ENCODE data around the gene FBXO10.
A peak's percentile ranks its signal among the peaks of the same experiment; 100 is the strongest.

FBXO10 gene

GRCh38 chr9:37624073-37624472 is 47.9 kb upstream of the FBXO10 start:
- no peak overlapping the region for H3K4me2 ChIP-seq (ENCODE audit: low read depth, low read length, poor library complexity, severe bottlenecking)

GRCh38 chr9:37623267-37623666 is 47.1 kb upstream of the FBXO10 start:
- no peaks in the 10 kb centered on the region for H3K36me3 ChIP-seq (ENCODE audit: insufficient read depth, low read length)
- no peaks in the 10 kb centered on the region for H4K20me1 ChIP-seq (ENCODE audit: insufficient read depth, low read length, poor library complexity, severe bottlenecking)
- no peaks in the 10 kb centered on the region for H3K9me2 ChIP-seq (replicated peaks; ENCODE audit: low read depth, low read length)
- no peak overlapping the region for H2AFZ ChIP-seq (ENCODE audit: low read length)
- H3K4me2 ChIP-seq (ENCODE audit: low read depth, low read length, poor library complexity, severe bottlenecking): no peak overlapping the region
- H3K9me3 ChIP-seq (ENCODE audit: insufficient read depth, low read depth, low read length): no peaks in the 10 kb centered on the region
- no peaks in the 10 kb centered on the region for H3K79me2 ChIP-seq (ENCODE audit: insufficient read depth, low read length)
- H3K4me1 ChIP-seq (ENCODE audit: insufficient read depth, low read length, poor library complexity, severe bottlenecking): no peaks in the 10 kb centered on the region
- no peak overlapping the region for H3K4me3 ChIP-seq (ENCODE audit: low read length, poor library complexity, severe bottlenecking)
- no peaks in the 10 kb centered on the region for H3K27me3 ChIP-seq (ENCODE audit: insufficient read depth, low read length, poor library complexity, severe bottlenecking)
- 0 out of 2 replicates have a peak, but pooled peaks have one; percentile 22 for TF ChIP-seq CTCF (conservative IDR thresholded peaks at IDR 0.05; ENCODE audit: low read length)
- no peak for TF ChIP-seq EZH2phosphoT487 (IDR thresholded peaks at IDR 0.05; ENCODE audit: borderline replicate concordance)
- H3F3A ChIP-seq (ENCODE audit: low read depth): no peaks in the 10 kb centered on the region
- H3K9ac ChIP-seq (ENCODE audit: low read depth, low read length, poor library complexity, severe bottlenecking): no peak overlapping the region

More at GRCh38 chr9:37624073-37624472, 47.9 kb upstream of the FBXO10 start:
- Histone ChIP-seq H4K20me1 (ENCODE audit: insufficient read depth, low read length, poor library complexity, severe bottlenecking) (no peaks in the 10 kb centered on the region), H3K9ac (ENCODE audit: low read depth, low read length, poor library complexity, severe bottlenecking) (no peak overlapping the region), H3K27me3 (ENCODE audit: insufficient read depth, low read length, poor library complexity, severe bottlenecking) (no peaks in the 10 kb centered on the region), H3F3A (ENCODE audit: low read depth) (no peaks in the 10 kb centered on the region), H3K4me3 (ENCODE audit: low read length, poor library complexity, severe bottlenecking) (no peak overlapping the region), H3K36me3 (ENCODE audit: insufficient read depth, low read length) (no peaks in the 10 kb centered on the region), H3K4me1 (ENCODE audit: insufficient read depth, low read length, poor library complexity, severe bottlenecking) (no peaks in the 10 kb centered on the region), H3K9me3 (ENCODE audit: insufficient read depth, low read depth, low read length) (no peaks in the 10 kb centered on the region), H3K79me2 (ENCODE audit: insufficient read depth, low read length) (no peaks in the 10 kb centered on the region), H3K9me2 (replicated peaks; ENCODE audit: low read depth, low read length) (no peaks in the 10 kb centered on the region), H2AFZ (ENCODE audit: low read length) (no peak overlapping the region)
- no peak for TF ChIP-seq CTCF (conservative IDR thresholded peaks at IDR 0.05; ENCODE audit: low read length)
- TF ChIP-seq EZH2phosphoT487 (IDR thresholded peaks at IDR 0.05; ENCODE audit: borderline replicate concordance): no peak

- Histone ChIP-seq H3K4me2 (ENCODE audit: low read depth, low read length, poor library complexity, severe bottlenecking) (no peak overlapping the region), H4K20me1 (ENCODE audit: insufficient read depth, low read length, poor library complexity, severe bottlenecking) (no peaks in the 10 kb centered on the region), H3K9ac (ENCODE audit: low read depth, low read length, poor library complexity, severe bottlenecking) (no peak overlapping the region), H3K4me3 (ENCODE audit: low read length, poor library complexity, severe bottlenecking) (no peak overlapping the region), H3K9me3 (ENCODE audit: insufficient read depth, low read depth, low read length) (no peaks in the 10 kb centered on the region), H3K9me2 (replicated peaks; ENCODE audit: low read depth, low read length) (no peaks in the 10 kb centered on the region), H3K79me2 (ENCODE audit: insufficient read depth, low read length) (no peaks in the 10 kb centered on the region), H2AFZ (ENCODE audit: low read length) (no peak overlapping the region), H3K36me3 (ENCODE audit: insufficient read depth, low read length) (no peaks in the 10 kb centered on the region), H3K27me3 (ENCODE audit: insufficient read depth, low read length, poor library complexity, severe bottlenecking) (no peaks in the 10 kb centered on the region), H3F3A (ENCODE audit: low read depth) (no peaks in the 10 kb centered on the region), H3K4me1 (ENCODE audit: insufficient read depth, low read length, poor library complexity, severe bottlenecking) (peaks cover 5% of the 10 kb centered on the region)
- TF ChIP-seq CTCF (conservative IDR thresholded peaks at IDR 0.05; ENCODE audit: low read length): no peak
- TF ChIP-seq EZH2phosphoT487 (IDR thresholded peaks at IDR 0.05; ENCODE audit: borderline replicate concordance): no peak
Observed at GRCh38 chr9:37622462-37622861, 46.3 kb upstream of the FBXO10 start.
